Stimulated activated CD4-positive, alpha-beta T cell treated with anti-CD3 and anti-CD28 coated beads, Interleukin-2, amount 100 ng/mL, for 4 hours (primary cell): ENCODE measurements around the gene ST3GAL4.
"Not testable (repeated sequence)": the region's sequence is repeated elsewhere in the genome, so short reads cannot be mapped to it uniquely, and the experiment has no call there.

Source experiments
- DNase-seq: peaks from one replicate; pipeline ENCODE4 v3.0.0-alpha.2; 2020; ENCODE audit warnings: low read depth

ST3GAL4 gene, protein sequence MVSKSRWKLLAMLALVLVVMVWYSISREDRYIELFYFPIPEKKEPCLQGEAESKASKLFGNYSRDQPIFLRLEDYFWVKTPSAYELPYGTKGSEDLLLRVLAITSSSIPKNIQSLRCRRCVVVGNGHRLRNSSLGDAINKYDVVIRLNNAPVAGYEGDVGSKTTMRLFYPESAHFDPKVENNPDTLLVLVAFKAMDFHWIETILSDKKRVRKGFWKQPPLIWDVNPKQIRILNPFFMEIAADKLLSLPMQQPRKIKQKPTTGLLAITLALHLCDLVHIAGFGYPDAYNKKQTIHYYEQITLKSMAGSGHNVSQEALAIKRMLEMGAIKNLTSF

DNA sequence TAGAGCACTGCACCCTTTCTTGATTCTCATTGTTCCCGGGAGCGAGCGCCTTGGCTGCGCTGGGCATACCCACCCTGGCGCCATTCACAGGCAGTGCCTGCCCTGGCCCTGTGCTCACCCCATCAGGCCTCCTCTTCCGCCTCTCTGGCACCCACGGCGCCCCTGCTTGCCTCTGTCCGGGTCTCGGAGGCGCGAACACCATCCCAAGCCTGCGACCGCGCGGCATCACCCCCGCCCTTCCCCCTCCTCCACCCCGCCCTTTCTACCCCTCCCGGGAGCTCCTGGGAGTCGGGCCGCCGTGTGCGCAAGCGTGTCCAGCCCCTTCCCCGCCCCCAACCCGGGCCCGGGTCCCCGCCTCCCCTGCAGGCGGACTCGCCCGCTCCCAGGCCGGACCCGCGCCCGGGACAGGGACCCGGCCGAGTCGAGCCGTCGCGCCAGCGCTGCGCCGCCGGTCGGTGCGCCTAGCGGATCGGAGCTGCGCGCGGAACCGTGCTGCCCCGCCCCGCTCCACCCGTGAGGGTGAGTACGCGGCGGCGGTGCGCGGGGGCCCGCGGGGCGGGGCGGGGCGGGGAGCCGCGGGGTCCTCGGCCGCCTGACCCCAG, at the start of gene ST3GAL4:
Gene ST3GAL4 (plus strand): TSS at position 363 of the 602 bp plus-strand sequence. CDS start 50,470 bp downstream, outside the sequence.
- peak; percentile 60 for DNase-seq

DNA sequence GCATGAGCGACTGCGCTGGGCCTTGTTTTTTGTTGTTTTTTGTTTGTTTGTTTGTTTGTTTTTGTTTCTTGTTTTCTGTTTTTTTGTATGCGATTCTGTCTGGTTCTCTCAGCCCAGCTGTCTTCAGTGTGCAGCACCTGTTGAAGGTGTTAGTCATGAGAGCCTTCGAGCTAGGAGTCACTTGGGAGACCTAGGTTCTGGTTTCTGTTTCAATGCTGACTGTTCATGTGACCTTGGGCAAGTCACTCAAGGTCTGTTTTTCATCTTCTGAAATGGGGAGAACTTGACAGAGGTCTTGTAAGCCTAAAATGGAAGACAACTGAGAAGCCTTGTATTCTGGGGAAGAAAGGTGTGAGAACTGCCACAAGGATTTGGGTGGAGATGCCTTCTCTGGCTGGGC, 49.8 kb upstream of the ST3GAL4 start:
- DNase-seq: no peak

DNA sequence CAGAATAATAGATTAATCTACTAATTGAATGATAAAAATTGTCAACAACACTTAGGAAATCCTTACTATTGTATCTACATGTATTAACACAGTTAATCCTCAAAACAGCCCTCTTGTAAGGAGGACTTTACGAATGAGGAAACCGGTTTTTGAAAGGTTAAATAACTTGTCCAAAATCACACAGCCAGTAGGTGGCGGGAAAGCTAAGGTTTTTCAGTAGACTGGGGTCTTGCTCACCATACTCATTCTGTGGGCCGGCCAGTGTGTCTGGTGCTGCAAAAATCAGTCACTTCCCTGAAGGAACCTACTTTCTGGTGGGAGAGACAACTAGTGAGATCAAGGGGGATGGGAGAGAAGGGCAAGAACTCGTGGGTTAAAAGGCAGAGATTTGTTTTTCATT, 47.8 kb upstream of the ST3GAL4 start:
- DNase-seq: no peak

DNA sequence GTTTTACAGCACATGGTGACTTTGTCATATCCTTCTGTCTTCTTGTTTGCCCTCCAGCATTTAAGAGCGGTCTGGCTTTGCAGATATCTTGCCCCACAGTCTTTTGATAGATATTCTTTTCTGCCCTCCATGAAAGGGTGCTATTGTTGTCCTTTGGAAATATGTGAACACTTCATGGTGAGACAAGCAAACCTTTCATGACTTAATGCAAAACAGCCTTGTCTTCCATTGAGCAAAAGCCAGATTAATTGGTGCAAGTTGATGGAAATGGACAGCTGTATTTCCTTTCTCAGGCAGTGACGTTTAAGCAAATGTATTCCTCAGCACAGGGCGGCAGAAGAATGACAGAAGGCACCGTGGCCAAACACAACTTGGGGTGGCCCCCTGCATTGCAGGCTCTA, 47.2 kb upstream of the ST3GAL4 start:
- DNase-seq: no peak

DNA sequence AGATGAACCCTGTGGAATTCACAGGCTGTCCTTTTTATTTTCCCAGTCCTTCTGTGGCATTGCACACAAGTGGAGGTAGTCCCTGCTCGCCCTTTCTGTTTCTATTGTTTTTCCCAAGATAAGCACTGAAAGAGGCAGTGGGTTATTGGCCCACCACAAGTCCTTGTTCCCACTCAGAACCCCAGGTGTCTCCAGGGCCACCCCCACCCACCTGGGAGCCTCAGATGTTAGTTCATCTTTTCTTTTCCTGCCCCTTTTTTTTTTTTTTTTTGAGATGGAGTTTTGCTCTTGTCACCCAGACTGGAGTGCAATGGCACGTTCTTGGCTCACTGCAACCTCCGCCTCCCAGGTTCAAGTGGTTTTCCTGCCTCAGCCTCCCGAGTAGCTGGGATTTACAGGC, 46.7 kb upstream of the ST3GAL4 start:
- DNase-seq: not testable (repeated sequence)

DNA sequence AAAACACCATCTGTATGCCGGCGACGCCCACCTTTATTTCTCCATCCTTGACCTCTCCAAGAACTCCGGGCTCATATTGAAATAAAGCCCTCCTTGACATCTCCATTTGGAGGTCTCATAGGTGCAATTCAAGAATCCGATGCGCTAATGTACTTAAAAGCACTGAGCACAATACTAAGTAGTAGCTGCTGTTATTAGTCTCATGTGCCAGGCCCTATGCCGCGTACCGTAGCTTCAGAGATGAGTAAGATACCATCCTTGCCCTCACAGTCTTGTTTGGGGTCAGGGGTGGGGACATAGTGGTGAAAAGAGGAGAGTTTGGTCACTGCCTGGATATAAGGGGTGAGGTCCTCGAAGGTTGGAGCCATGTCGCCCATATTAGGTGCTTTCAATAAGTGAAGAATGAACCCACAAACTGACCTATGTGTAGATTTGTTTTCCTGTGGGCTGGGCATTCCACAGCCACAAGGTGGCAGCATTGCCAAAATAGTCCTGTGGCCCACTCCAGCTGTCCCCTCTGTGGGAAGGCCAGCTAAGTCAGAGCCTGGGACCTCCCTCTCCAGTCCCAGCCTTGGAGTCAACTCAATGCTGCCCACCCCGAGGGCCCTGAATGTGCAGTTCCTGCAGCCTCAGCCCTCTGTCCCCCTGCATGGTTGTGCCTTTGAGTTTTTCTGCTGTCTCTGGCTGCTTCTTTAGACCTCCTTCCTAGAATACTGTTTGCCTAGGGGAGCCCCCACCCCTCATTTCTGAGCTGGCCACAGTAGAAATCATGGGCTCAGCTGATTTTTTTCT, 45.1 kb upstream of the ST3GAL4 start:
- peak; percentile 24 for DNase-seq

DNA sequence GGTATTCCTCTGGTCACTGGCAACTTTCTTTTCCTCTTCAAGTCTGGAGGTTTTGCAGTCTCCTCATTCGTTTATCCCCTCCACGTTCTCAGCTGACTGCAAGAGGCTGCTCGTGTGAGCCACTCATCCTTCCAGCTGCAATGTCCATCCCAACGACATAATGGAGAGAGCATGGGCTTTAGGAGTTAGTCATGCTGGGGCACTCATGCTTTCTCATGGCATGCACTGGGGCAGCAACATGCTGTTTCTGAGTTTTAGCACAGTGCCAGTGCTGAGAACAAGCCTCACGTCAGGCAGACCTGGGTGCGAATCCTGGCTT, 44.5 kb upstream of the ST3GAL4 start:
- DNase-seq: no peak

DNA sequence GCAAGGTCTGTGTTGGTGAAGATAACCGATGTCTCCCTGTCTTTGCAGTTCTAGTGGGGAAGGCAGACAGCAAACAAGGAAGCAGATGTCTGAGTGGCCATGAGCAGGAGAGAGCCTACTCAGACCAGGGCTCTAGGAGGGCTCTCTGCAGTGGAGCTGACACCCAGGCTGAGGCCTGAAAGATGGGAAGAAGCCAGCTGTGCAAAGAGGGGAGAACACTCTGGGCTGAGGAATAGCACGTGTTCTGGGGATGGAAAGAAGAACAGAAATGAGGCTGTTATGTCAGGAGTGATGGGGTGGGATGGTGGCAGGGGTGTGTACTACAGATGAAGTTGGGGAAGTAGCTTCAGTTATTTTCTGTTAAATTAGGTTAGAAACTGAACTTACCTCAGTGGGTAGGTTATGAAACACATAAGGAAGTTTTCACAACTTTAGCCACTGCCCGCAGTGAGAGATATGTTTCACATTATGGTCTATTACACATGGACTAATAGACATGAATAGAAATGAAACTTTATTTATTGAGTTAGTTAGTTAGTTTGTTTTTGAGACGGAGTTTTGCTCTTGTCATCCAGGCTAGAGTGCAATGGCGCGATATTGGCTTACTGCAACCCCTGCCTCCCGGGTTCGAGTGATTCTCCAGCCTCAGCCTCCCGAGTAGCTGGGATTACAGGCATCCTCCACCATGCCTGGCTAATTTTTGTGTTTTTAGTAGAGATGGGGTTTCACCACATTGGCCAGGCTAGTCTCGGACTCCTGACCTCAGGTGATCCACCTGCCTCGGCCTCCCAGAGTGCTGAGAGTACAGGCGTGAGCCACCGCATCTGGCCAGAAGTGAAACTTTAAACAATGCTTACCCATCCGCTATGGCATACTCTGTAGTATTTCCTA, 43.8 kb upstream of the ST3GAL4 start:
- no peak for DNase-seq

DNA sequence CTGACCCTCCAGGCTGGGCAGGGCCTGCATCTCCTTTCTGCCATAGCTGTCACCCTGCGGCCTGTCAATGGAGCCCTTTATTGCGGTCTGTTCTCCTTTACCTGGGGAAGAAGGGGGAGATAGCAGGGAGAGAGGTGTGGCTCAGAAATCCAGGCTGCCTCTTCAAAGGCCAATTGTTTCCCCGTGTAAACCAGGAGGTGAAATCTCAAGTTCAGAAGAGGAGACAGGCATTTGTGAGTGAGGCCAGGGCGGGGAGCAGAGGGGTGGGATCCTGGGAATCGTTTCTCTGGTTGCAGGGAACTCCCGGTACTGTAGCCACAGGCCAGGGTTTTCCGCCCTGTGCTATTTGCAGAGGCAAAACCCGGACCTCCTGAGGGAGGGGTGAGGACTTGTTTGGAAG, 42.5 kb upstream of the ST3GAL4 start:
- DNase-seq: no peak

DNA sequence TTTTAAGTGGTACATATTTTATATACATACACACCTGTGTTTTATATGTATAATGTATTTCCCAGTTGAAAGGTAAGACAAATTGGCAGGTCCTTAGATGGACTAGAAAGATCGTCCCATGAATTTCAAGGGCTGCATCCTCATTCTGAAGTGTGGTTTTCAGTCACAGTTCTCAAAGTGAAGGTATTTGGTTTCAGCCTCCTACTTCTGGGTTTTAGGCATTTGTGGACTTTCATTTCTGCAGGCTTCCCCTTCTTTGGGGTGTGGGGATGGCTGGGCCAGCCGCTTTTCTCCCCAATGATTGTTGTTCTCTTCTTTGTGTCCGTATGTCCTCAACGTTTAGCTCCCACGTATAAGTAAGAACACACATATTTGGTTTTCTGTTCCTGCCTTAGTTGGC, 41.7 kb upstream of the ST3GAL4 start:
- no peak for DNase-seq

DNA sequence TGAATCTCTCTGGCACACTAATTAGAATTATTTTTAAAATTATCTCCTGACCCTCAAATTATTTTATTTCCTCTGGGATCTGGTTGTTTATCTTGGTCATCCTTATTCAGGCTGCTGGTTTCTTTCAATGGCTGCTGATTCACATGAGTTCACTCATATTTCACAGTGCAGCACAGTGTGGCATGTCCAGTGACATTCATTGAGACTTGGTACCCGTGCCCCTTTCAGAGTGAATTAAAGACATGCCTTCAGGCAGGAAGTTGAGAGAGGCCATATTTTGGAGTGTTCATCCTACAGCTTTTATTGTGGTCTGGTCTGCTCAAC, 38.1 kb upstream of the ST3GAL4 start:
- no peak for DNase-seq

DNA sequence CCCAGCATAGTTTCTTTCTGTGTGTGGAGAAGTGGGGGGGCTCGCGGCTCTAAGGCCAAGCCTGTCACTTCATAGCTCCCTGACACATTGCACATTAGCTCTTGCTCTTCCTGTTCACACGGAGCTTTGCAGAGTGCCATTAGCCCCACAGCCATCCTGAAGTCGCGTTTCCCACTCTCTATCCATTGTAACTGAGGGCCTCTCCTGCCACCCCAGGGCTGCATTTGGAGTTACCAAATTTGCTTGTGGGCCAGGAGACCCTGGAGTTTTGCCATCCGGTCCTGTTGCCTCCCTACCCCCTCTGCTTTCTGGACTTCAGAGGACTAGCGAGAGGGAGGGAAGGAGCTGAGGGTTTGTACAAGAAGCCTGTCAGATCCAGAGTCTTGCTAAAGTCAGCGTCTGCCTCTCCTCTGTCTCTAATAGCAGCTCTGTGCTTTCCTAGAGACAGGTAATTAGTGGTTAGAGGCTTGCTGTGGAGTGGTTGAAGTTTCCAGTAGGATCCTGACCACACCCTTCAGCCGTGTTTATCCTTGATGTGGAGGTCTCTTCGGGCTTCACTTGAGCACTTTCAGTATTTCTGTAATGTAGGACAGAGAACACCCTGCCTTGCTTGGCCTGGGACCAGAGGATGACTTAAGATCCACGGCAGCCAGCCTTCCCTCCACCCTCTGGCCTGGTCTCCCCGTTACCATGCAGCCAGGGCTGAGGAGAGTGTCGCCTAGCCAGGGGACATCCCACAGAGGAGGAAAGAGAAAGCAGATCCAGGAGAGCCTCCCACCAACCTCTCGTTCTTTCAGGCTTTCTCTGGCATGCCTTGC, 37.5 kb upstream of the ST3GAL4 start:
- DNase-seq: no peak

DNA sequence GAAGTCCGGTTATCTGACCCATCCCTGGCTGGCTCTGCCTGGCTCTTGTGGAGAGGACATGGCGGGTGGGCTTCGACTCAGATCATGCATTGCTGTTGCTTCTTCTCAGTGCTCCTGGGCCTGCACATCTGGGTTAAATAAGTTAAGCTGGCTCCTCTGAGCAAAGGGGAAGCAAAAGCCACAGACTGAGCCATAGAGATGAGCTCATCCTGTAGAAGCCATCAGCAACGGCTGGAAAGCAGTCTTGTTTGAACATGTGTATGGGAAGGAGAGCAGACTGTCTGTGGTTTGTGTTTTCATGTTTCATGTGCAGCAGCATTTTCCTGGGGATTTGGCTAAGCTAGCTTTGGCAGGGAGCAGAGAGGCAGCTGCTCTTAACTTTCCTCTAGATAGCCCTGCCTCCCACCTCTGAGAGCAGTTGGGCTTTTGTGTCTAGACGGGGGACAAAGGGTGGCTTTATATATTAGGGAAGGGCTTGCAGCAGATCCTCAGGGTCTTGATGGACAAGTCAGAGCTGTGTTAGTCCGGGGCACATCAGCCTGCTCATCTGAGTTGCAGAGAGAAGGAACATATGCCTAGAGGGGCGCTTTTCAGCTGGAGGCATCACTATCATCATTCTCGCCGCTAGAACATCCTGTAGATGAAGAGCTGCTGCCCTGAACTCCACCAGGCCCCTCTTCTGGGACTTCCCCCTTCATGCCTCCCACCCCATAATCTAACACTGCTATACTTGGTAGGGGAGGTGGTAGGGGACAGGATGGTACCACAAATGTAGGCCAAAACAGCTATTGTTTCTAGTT, 36.7 kb upstream of the ST3GAL4 start:
- DNase-seq: no peak

DNA sequence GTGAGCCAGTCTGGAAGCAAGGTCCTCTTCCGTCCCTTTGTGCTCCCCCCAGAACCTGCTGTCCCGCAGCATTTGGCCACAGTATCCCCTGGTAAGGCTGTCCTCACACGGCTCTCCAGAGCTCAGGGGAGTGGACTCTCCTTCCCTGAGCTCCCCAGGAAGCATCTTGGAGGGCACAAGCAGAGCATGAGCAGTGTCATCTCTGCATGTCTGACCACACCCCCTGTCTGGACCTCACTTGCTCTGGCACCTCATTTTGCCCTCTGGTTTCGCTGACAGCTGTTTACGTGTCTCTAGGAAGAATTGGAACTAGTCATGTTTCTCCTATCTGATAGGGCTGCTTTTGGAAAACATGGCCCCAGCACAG, 36.1 kb upstream of the ST3GAL4 start:
- DNase-seq: no peak

DNA sequence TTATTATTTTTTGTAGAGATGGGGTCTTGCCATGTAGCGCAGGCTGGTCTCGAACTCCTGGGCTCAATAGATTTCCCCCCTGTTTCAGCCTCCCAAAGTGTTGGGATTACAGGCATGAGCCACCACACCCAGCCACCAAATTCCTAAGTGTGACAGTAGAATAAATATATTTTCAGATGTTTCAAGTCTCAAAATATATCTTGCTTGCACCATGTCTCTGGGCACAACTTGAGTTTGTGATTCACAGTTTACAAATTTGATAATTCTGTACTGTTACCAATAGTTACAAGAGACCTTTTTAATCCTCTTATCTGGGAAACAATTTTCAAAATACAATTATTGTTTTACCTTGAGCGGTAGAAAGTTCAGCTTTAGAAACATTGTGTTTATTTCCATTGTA, 32.5 kb upstream of the ST3GAL4 start:
- DNase-seq: no peak

DNA sequence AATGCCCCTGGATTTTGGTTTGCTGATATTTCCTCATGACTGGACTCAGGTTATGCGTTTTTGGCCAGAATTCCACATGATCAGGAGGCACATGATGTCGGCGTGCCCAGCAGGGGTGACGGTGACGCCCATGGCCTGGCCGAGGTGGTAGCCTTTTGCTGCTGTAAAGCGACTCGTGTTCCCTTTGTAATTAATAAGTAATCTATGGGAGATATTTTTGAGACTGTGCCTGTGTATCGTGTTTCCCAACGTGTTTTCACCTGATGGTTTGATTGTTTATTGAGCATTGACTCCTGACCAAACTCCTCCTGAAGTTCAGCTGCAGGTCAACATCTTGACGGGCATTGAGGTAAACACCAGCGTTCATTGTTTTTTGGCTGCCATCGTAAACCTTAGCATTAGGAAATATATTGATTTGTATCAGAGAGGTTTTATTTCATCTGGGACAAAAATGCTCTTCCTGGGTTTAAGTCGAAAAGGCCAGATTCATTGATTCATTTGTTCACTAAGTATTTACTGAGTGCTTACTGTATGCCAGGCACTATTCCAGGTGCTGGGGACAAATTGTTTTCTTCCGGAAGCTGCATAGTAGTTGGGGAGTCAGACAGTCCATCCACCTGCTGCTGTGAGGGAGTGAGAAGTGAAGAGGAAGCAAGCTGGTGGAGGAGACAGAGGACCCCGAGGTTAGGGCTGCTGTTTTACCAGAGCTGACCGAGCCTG, 28.0 kb upstream of the ST3GAL4 start:
- no peak for DNase-seq

DNA sequence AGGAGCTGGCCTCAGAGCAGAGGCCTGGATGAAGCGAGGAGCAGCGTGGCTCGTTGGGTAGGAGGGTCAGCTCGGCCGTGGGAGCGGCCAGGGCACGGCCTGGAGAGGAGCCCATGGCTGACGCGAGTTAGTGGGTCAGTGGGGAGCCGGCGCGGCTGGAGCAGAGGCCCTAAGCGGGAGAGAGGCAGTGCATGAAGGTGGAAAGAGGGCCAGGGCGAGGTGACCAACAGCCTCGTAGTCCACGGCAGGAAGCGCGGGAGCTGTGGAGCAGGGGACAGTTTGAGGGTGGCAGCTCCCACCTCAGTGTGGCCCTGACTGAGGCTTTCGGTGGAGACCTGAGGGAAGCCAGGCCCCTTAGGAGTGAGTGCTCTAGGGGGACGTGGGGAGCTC, 27.5 kb upstream of the ST3GAL4 start:
- no peak for DNase-seq

DNA sequence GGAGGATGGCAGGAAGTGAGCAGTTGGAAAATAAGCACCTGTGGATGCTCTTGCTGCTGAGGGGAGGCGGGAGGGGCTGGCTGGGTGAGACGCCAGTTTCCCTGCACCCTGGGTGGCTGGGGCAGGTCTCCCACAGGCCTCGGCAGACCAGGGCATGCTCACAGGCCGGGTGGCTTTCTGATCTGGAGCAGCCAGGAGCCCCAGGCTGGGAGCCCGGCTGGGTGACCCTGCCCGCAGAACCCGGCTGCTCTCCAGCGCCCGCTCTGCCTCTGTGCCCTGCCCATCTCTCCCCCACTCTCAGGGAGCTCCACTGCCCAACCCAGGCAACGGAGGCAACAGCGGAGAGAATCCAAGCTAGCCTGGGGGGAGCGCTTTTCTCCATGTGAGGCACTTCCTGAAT, 27.0 kb upstream of the ST3GAL4 start:
- DNase-seq: no peak

DNA sequence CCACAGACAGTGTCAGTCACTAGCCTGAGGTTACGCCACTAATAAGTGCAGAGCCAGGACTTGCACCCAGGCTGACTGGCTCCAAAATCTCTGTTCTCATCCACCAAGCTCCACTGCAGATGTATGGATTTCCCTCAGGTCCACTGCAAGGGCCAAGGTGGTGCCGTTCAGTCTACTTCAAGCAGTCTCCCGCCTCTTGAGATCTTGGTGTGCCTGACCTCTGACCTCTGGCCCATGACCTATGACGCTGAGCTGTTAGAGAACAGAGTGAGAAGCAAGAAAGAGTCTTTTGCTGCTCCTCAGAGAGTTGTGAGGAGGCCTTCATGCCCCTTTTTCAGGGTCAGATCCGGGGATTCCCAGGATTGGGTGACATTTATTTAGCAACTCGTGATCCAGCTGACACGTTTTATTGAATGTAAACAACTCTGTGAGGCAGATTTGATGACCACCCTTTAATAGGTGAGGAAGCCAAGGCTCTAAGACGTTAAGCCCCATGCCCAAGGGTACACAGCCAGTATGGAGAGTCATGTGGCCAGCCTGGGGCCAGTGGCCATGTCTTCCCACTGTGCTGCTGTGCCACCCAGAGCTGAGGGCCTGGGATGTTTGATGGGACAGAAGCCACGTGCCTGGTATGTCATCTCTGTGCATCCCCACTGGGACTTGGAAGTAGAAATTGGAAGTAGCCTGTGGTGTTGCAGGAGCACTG, 26.4 kb upstream of the ST3GAL4 start:
- DNase-seq: no peak
